Right lobe of liver (tissue), 6 donors: ENCODE results near the gene XPOT. TPM values are rescaled to one million over a fixed set of nuclear protein-coding genes. Genes with fewer than 3 reads are reported as not detected.

Source experiments
- ATAC-seq, 4 donors: fragments of 200-7000 bp; cut with Tn5 transposase; one replicate each; pipeline ENCODE4 v1.9.1; 2020; ENCODE audit warnings: mild to moderate bottlenecking in 4 of 4, moderate library complexity in 4 of 4
- DNase-seq, 3 donors: peaks; one replicate each; pipeline ENCODE4 v3.0.0-alpha.2; 2020
- H3K27ac ChIP-seq, 3 donors: fragments of 200-600 bp; one replicate each; pipeline ENCODE4 v1.8.0; 2022
- H3K27me3 ChIP-seq, 2 donors: fragments of 200-600 bp; one replicate each; pipeline ENCODE4 v1.8.0; 2022
- H3K36me3 ChIP-seq, 4 donors: fragments of 200-600 bp; sonication (generic) in 1 of 4; one replicate each; pipeline versions ENCODE4 v1.5.1 to v1.8.0; 2017 to 2022; ENCODE audit warnings: control low read depth in 1 of 4
- H3K4me1 ChIP-seq, 4 donors: fragments of 200-600 bp; sonication (generic) in 1 of 4; one replicate each; pipeline versions ENCODE4 v1.5.1 to v1.8.0; 2017 to 2022; ENCODE audit warnings: control low read depth in 1 of 4
- H3K4me3 ChIP-seq, 3 donors: fragments of 200-600 bp; one replicate each; pipeline ENCODE4 v1.8.0; 2022
- H3K9me3 ChIP-seq, 4 donors: fragments of 200-600 bp; sonication (generic) in 1 of 4; one replicate each; pipeline versions ENCODE4 v1.5.1 to v1.8.0; 2017 to 2022; ENCODE audit warnings: control low read depth in 1 of 4
- POLR2A ChIP-seq: fragments of 450-650 bp; IDR thresholded peaks from one replicate; pipeline ENCODE4 v1.6.1; 2017; ENCODE audit warnings: antibody characterized with exemption, mild to moderate bottlenecking
- WGBS: methylation state at CpG from one replicate; pipeline ENCODE4 v1.1.6; 2018; ENCODE audit warnings: low coverage, low lambda C conversion rate; ENCODE audit not compliant: insufficient coverage; ENCODE audit errors: missing lambda C conversion rate; 5-methylcytosine and 5-hydroxymethylcytosine counted together
- intact Hi-C, 2 donors: fragments of 100-400 bp; cut with DNase I; formaldehyde crosslinking; loops; one replicate each; pipeline versions ENCODE4 v1.11.2 to v1.14.1; 2022
- total RNA-seq, 6 experiments: library from RNA; depleted of rRNA in 2 of 6; stranded (reverse); fragments of >200 nt in 2 of 6; fragmentation: NEBNext Ultra II Directional in 3 of 6; extraction: Animal tissue kit (Norgen Biotek cat#: 25700) in 3 of 6; gene quantifications; one replicate each; pipeline versions ENCODE4 v1.1.0 to v1.2.4, GENCODE V29; 2016 to 2023
- TF ChIP-seq, protein P1 (sequence below), 4 donors: fragments of 200-600 bp in 3 of 4; fragments of 450-650 bp in 1 of 4; IDR thresholded peaks; one replicate each; pipeline versions ENCODE4 v1.5.1 to v1.8.0; 2016 to 2022; ENCODE audit warnings: antibody characterized with exemption in 4 of 4, mild to moderate bottlenecking in 2 of 4
- donor health status: DM: no; HTN: yes; CAD: no.
- donor health status: DM: no; HTN: no; CAD: no.
- donor health status: DM: no; HTN: no; CAD: no.
- donor health status: DM: no; HTN: yes; CAD: no.
- donor health status: DM: no; HTN: yes; CAD: no.

XPOT gene
- total RNA-seq, 6 experiments from 2014 or later = 27.3 to 43.9 (median 34.0) TPM

DNA sequence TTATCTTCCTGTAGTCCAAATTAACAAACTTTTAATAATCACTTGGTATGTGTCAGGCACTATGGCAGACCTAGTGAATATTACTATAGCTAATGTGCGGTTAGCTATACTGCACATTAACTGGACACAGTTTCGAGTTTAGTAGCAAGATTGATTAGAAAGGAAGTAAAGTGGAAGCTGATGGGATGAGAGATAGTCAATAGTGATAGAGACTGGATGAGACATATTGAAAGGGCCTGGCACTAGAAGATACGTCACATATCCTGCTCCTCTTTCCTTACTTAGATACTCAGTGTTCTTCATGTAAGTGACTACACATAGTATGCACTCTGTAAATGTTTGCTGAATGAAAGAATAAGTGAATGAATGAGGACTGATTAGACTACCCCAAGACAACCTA, 53.3 kb downstream of the XPOT start:
- Histone ChIP-seq H3K4me1 (peaks cover 0 to 38% (median 2%) of the 10 kb centered on the region in 4 donors), H3K36me3 (no peaks in the 10 kb centered on the region), H3K4me3 (no peak overlapping the region), H3K9me3 (no peaks in the 10 kb centered on the region), H3K27me3 (no peaks in the 10 kb centered on the region), H3K27ac (peak overlapping the region; percentile 1 to 20 (median 6))
- ATAC-seq (peak in 1 of 4 donors; percentile 47), DNase-seq (no peak)
- TF ChIP-seq POLR2A = no peak
- TF ChIP-seq, protein P1, sequence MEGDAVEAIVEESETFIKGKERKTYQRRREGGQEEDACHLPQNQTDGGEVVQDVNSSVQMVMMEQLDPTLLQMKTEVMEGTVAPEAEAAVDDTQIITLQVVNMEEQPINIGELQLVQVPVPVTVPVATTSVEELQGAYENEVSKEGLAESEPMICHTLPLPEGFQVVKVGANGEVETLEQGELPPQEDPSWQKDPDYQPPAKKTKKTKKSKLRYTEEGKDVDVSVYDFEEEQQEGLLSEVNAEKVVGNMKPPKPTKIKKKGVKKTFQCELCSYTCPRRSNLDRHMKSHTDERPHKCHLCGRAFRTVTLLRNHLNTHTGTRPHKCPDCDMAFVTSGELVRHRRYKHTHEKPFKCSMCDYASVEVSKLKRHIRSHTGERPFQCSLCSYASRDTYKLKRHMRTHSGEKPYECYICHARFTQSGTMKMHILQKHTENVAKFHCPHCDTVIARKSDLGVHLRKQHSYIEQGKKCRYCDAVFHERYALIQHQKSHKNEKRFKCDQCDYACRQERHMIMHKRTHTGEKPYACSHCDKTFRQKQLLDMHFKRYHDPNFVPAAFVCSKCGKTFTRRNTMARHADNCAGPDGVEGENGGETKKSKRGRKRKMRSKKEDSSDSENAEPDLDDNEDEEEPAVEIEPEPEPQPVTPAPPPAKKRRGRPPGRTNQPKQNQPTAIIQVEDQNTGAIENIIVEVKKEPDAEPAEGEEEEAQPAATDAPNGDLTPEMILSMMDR (IDR thresholded peaks at IDR 0.05) = no peak
- WGBS = 77% methylated on average over 3 of the region's 3 CpGs
- intact Hi-C loops = no loop called here

DNA sequence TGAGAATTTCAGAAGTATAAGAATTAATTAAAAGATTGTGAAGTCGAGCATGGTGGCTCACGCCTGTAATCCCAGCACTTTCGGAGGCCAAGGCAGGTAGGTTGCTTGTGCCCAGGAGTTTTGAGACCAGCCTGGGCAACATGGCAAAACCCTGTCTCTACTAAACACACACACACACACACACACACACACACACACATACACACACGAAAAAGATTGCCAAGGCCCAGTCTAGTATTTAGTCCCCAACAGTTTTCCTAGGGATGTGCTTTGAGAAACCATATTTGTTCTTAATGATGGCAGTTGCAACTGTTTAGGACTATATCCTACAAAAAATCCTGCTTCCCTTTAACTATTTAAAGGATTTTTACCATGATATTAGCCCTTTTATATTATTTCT, 53.7 kb downstream of the XPOT start:
- Histone ChIP-seq H3K4me3 (no peak overlapping the region), H3K27me3 (no peaks in the 10 kb centered on the region), H3K9me3 (no peaks in the 10 kb centered on the region), H3K36me3 (no peaks in the 10 kb centered on the region), H3K27ac (peak overlapping the region in 1 of 3 donors; percentile 20), H3K4me1 (peaks cover 0 to 38% (median 2%) of the 10 kb centered on the region in 4 donors)
- intact Hi-C loops = no loop called here
- WGBS = 74% methylated on average over 4 of the region's 4 CpGs
- ATAC-seq (peak in 1 of 4 donors; percentile 36), DNase-seq (no peak)
- TF ChIP-seq, protein P1 (IDR thresholded peaks at IDR 0.05) = no peak
- TF ChIP-seq POLR2A = no peak

DNA sequence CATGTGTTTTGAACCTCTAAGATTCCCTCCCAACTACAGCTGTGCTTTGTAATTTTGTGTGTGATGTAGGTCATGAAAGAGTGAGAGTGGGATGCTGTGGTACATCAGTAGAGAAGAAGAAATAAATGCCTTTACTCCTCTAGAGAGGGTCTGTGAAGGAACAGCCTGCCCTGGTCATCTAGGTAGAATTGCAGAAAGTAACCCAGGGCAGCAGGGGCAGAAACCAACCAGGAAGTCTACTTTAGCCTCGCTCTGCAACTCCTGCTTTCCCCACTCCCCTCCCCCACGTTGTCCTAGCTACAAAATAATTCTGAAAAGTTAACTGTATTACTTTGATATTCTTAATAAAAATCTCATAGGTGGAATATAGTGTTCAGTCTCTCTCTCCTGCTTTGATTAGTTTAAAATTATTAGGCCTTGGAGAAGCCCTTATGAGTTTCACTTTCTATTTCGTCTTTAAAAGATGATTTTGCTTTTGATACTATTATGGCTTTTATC, 55.3 kb downstream of the XPOT start:
- 0% methylated on average over 3 of the region's 3 CpGs for WGBS
- H3K9me3 ChIP-seq = no peaks in the 10 kb centered on the region
- peak overlapping the region; percentile 5 to 37 (median 26) for H3K4me3 ChIP-seq
- peaks cover 0 to 5% (median 4%) of the 10 kb centered on the region in 4 donors for H3K36me3 ChIP-seq
- DNase-seq (no peak), ATAC-seq (peak; percentile 80 to 85 (median 84))
- TF ChIP-seq, protein P1 (IDR thresholded peaks at IDR 0.05) = no peak
- TF ChIP-seq POLR2A = no peak
- H3K27me3 ChIP-seq = no peaks in the 10 kb centered on the region
- intact Hi-C loops = no loop called here
- H3K27ac ChIP-seq = peak overlapping the region; percentile 38 to 71 (median 40)
- peaks cover 0 to 30% (median 2%) of the 10 kb centered on the region in 4 donors for H3K4me1 ChIP-seq

DNA sequence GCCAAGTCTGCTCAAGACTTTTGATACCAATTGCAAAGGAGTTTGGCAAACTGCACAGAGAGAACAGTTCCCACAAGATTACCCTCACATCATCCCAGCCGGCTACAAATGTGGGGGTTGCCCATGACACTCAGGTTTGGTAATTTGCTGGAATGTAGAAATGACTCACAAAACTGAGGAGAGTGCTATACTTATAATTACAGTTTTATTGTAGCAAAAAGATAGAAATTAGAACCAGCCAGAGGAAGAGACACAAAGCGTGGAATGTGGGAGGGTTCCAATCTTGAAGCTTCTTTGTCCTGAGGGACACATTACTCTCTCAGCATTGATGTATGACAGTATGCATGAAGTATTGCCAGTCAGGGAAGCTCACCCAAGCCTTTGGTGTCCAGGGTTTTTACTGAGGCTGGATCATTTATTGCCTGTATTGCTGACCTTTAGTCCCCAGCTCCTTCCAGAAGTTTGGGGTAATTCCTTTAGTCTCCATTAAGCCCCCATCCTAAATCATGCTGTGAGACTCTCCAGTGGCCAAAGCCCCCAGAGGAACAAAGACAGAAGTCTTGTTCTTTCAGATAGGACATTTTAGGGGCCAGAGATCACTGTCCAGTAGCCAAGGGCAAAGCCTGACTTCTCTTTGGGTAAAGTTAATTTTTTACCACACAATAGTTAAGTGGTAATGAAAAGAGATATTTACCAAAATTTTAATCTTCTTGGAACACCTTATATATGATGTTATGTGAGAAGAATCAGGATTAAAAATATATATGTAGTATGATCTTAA, 57.6 kb downstream of the XPOT start:
- ATAC-seq (peak; percentile 30 to 59 (median 50)), DNase-seq (no peak)
- intact Hi-C loops = no loop called here
- Histone ChIP-seq H3K4me3 (no peak overlapping the region), H3K27me3 (no peaks in the 10 kb centered on the region), H3K27ac (peak overlapping the region in 1 of 3 donors; percentile 1), H3K4me1 (peaks cover 0 to 30% (median 2%) of the 10 kb centered on the region in 4 donors), H3K36me3 (peaks cover 0 to 27% (median 13%) of the 10 kb centered on the region in 4 donors), H3K9me3 (no peaks in the 10 kb centered on the region)
- TF ChIP-seq, protein P1 (IDR thresholded peaks at IDR 0.05) = no peak
- no peak for TF ChIP-seq POLR2A
- 65% methylated on average over 2 of the region's 2 CpGs for WGBS
